Activated naive CD4-positive, alpha-beta T cell treated with anti-CD3 and anti-CD28 coated beads for 36 hours (primary cell): Measurements from ENCODE around the gene SLC6A13. TPM values are rescaled to one million over a fixed set of nuclear protein-coding genes. Genes with fewer than 3 reads are reported as not detected.
"Not testable (repeated sequence)": the region's sequence is repeated elsewhere in the genome, so short reads cannot be mapped to it uniquely, and the experiment has no call there.

Source experiments
- CTCF ChIA-PET: fragments of 350-600 bp; sonication (Branson Sonifier 250); formaldehyde crosslinking; loops from one replicate; lab custom pipeline; 2021; ENCODE audit warnings: antibody characterized with exemption; lab: Charles Lee
- DNase-seq: peaks from one replicate; pipeline ENCODE4 v3.0.0-alpha.2; 2020
- H3K27ac Mint-ChIP-seq: one replicate; pipeline ENCODE4 v1.8.0; 2021; ENCODE audit warnings: mild to moderate bottlenecking, mixed read lengths
- H3K27me3 Mint-ChIP-seq: one replicate; pipeline ENCODE4 v1.8.0; 2021; ENCODE audit warnings: low read depth, mixed read lengths
- H3K36me3 Mint-ChIP-seq: one replicate; pipeline ENCODE4 v1.8.0; 2021; ENCODE audit warnings: low read depth, mixed read lengths
- H3K4me1 Mint-ChIP-seq: one replicate; pipeline ENCODE4 v1.8.0; 2021; ENCODE audit warnings: low read depth, mixed read lengths
- H3K4me3 Mint-ChIP-seq: one replicate; pipeline ENCODE4 v1.8.0; 2021; ENCODE audit warnings: mild to moderate bottlenecking, moderate library complexity, mixed read lengths
- H3K9me3 Mint-ChIP-seq: one replicate; pipeline ENCODE4 v1.8.0; 2021; ENCODE audit warnings: mixed read lengths
- intact Hi-C: fragments of 100-400 bp; cut with micrococcal nuclease; formaldehyde crosslinking; loops from one replicate; pipeline ENCODE4 v1.15.1; 2023
- total RNA-seq, 2 experiments: library from RNA; stranded (reverse); gene quantifications; one replicate each; pipeline ENCODE4 v1.2.3, GENCODE V29; 2021

Gene SLC6A13
- total RNA-seq, 2 experiments from 2014 or later: not detected

DNA sequence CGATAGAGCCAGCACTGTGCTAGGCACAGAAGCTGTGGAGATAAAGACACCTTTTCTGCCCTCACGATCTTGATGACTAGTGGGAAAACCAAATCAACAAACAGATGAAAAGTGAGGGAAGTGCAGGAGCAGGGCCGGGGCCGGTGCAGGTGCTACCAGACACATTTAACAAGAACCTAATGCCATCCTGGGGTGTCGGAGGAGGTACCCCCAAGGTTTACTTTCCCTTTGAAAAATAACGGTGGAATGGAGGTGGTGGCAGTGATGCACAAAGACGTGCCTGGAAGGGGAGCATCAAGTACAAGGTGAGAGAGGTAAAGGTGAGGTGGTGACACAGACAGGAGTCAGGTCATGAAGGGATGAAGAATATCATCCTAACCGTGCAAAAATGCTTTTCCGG lies 22.1 kb downstream of the SLC6A13 start:
- Mint-ChIP-seq H3K4me1 (no peaks in the 10 kb centered on the region), H3K27me3 (peaks cover 12% of the 10 kb centered on the region), H3K27ac (no peak overlapping the region), H3K9me3 (peaks cover 10% of the 10 kb centered on the region), H3K36me3 (peaks cover 3% of the 10 kb centered on the region), H3K4me3 (no peak overlapping the region)
- DNase-seq: no peak
- CTCF ChIA-PET: no interaction called here
- intact Hi-C loops: no loop called here

DNA sequence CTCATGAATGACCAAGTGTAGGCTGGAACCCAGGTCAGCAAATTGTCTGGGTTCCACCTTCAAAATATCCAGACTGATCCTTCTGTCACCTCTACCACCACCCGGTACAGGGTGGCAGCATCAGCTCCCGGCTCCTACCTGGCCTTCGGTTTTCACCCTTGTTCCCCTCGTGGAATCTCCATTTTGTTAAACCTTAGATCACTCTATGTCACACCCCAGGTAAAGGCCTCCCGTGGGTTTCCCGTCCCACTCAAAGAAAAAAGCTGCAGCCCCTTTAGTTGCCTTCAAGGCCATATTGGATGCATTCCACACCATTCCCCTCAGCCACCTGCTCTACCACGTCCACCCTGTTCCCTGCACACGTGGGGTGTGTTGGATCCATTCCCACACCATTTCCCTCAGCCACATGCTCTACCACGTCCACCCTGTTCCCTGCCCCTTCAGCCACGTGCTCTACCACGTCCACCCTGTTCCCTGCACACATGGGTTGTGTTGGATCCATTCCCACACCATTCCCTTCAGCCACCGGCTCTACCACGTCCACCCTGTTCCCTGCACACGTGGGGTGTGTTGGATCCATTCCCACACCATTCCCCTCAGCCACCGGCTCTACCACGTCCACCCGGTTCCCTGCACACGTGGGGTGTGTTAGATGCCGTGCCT lies 23.8 kb downstream of the SLC6A13 start:
- H3K27me3 Mint-ChIP-seq: peaks cover 12% of the 10 kb centered on the region
- H3K4me3 Mint-ChIP-seq: no peak overlapping the region
- CTCF ChIA-PET: no interaction called here
- H3K27ac Mint-ChIP-seq: no peak overlapping the region
- intact Hi-C loops: no loop called here
- H3K4me1 Mint-ChIP-seq: no peaks in the 10 kb centered on the region
- H3K36me3 Mint-ChIP-seq: peaks cover 3% of the 10 kb centered on the region
- H3K9me3 Mint-ChIP-seq: peaks cover 14% of the 10 kb centered on the region
- DNase-seq: no peak

GRCh38 chr12:238116-238515 lies 24.5 kb downstream of the SLC6A13 start:
- H3K27me3 Mint-ChIP-seq: peaks cover 12% of the 10 kb centered on the region
- intact Hi-C loops: no loop called here
- H3K9me3 Mint-ChIP-seq: peaks cover 14% of the 10 kb centered on the region
- no peak for DNase-seq
- no peak overlapping the region for H3K27ac Mint-ChIP-seq
- H3K4me1 Mint-ChIP-seq: no peaks in the 10 kb centered on the region
- CTCF ChIA-PET: interaction anchor here (0.5 kb wide), 1 partner anchor 24 kb away, joined by 4 read pairs; no protein-coding TSS in a partner anchor
- no peak overlapping the region for H3K4me3 Mint-ChIP-seq
- peaks cover 3% of the 10 kb centered on the region for H3K36me3 Mint-ChIP-seq

- Mint-ChIP-seq H3K36me3 (peaks cover 3% of the 10 kb centered on the region), H3K27me3 (peaks cover 8% of the 10 kb centered on the region), H3K9me3 (peaks cover 14% of the 10 kb centered on the region), H3K4me1 (no peaks in the 10 kb centered on the region), H3K4me3 (no peak overlapping the region), H3K27ac (no peak overlapping the region)
- CTCF ChIA-PET: interaction anchor here (0.5 kb wide), 1 partner anchor 25 kb away, joined by 4 read pairs; no protein-coding TSS in a partner anchor
- no peak for DNase-seq
- intact Hi-C loops: no loop called here
Measured at GRCh38 chr12:237026-237815, 25.4 kb downstream of the SLC6A13 start.

DNA sequence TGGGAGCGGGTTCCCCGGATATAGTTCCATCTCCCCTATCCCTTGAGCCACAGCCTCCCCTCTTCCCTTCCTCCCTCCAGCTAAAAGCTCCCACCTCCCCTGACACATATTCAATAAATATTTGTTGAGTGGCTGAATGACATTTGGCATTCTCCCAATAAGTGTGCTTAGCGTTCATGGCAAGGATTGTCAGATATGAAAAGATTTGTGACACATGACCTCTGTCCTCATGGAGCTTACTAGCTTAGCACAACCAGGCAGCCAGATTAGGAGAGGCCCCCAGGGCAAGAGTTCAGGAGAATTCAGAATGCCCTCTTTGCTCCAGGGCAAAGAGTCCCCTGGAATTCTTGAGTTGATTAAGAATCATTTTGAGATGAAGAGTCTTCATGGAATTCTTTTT lies 26.2 kb downstream of the SLC6A13 start:
- peaks cover 3% of the 10 kb centered on the region for H3K36me3 Mint-ChIP-seq
- CTCF ChIA-PET: no interaction called here
- DNase-seq: no peak
- intact Hi-C loops: no loop called here
- no peak overlapping the region for H3K27ac Mint-ChIP-seq
- H3K4me1 Mint-ChIP-seq: no peaks in the 10 kb centered on the region
- peaks cover 8% of the 10 kb centered on the region for H3K27me3 Mint-ChIP-seq
- H3K9me3 Mint-ChIP-seq: peaks cover 14% of the 10 kb centered on the region
- no peak overlapping the region for H3K4me3 Mint-ChIP-seq

GRCh38 chr12:235967-236366 lies 26.7 kb downstream of the SLC6A13 start:
- CTCF ChIA-PET, intact Hi-C loops, DNase-seq, H3K27me3 Mint-ChIP-seq, H3K4me1 Mint-ChIP-seq, H3K4me3 Mint-ChIP-seq, H3K27ac Mint-ChIP-seq, H3K36me3 Mint-ChIP-seq: not testable (repeated sequence)
- peaks cover 14% of the 10 kb centered on the region for H3K9me3 Mint-ChIP-seq

GRCh38 chr12:234891-235415 lies 27.7 kb downstream of the SLC6A13 start:
- H3K4me3 Mint-ChIP-seq: no peak overlapping the region
- H3K4me1 Mint-ChIP-seq: no peaks in the 10 kb centered on the region
- no peak for DNase-seq
- peaks cover 14% of the 10 kb centered on the region for H3K9me3 Mint-ChIP-seq
- H3K27me3 Mint-ChIP-seq: peaks cover 5% of the 10 kb centered on the region
- H3K27ac Mint-ChIP-seq: no peak overlapping the region
- CTCF ChIA-PET: interaction anchor here (0.7 kb wide), 1 partner anchor 317 kb away, joined by 3 read pairs; no protein-coding TSS in a partner anchor
- intact Hi-C loops: no loop called here
- peaks cover 3% of the 10 kb centered on the region for H3K36me3 Mint-ChIP-seq

DNA sequence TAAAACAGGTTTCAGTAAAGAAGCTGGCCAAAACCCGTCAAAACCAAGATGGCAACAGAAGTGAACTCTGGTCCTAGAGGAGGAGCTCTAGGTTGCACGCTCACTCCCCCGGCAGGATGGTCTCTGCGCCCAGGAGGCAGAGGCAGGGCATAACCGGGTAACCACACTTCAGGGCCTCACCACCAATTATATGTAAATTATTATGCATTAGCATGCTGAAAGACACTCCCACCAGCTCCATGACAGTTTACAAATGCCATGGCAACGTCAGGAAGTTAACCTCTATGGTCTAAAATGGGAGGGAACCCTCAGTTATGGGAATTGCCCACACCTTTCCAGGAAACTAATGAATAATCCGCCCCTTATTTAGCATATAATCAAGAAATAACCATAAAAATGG lies 28.6 kb downstream of the SLC6A13 start:
- no peak for DNase-seq
- peaks cover 3% of the 10 kb centered on the region for H3K36me3 Mint-ChIP-seq
- CTCF ChIA-PET: no interaction called here
- H3K4me1 Mint-ChIP-seq: no peaks in the 10 kb centered on the region
- H3K9me3 Mint-ChIP-seq: peaks cover 14% of the 10 kb centered on the region
- no peak overlapping the region for H3K27ac Mint-ChIP-seq
- H3K27me3 Mint-ChIP-seq: peaks cover 2% of the 10 kb centered on the region
- intact Hi-C loops: no loop called here
- H3K4me3 Mint-ChIP-seq: no peak overlapping the region

DNA sequence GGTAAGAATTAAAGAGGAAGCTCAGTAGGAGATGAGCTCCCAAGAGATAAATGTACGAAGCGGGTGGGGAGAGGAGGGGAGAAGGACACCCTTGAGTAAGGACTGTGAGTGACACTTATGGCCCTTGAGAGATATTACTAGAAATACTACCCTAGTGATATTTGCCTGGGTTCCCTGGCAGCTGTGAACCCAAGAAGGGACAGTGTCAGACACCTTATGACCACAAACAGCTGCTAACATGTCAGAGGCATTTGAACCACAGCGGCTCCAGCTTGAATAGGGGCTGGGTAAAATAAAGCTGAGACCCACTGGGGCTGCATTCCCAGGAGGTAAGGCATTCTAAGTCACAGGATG lies 29.0 kb downstream of the SLC6A13 start:
- no peak overlapping the region for H3K4me3 Mint-ChIP-seq
- intact Hi-C loops: no loop called here
- CTCF ChIA-PET: interaction anchor here (0.6 kb wide), 1 partner anchor 12 kb away, joined by 4 read pairs; no protein-coding TSS in a partner anchor
- H3K4me1 Mint-ChIP-seq: no peaks in the 10 kb centered on the region
- no peak for DNase-seq
- peaks cover 3% of the 10 kb centered on the region for H3K36me3 Mint-ChIP-seq
- peaks cover 14% of the 10 kb centered on the region for H3K9me3 Mint-ChIP-seq
- H3K27ac Mint-ChIP-seq: no peak overlapping the region
- H3K27me3 Mint-ChIP-seq: peaks cover 2% of the 10 kb centered on the region

GRCh38 chr12:232731-233614 lies 29.7 kb downstream of the SLC6A13 start:
- H3K4me3 Mint-ChIP-seq: no peak overlapping the region
- peaks cover 3% of the 10 kb centered on the region for H3K36me3 Mint-ChIP-seq
- intact Hi-C loops: no loop called here
- CTCF ChIA-PET: interaction anchor here (0.6 to 1.3 kb wide), 2 partner anchors 13 kb away, joined by 4 read pairs; no protein-coding TSS in a partner anchor
- peaks cover 14% of the 10 kb centered on the region for H3K9me3 Mint-ChIP-seq
- DNase-seq: no peak
- H3K27ac Mint-ChIP-seq: no peak overlapping the region
- no peaks in the 10 kb centered on the region for H3K4me1 Mint-ChIP-seq
- H3K27me3 Mint-ChIP-seq: peaks cover 2% of the 10 kb centered on the region

DNA sequence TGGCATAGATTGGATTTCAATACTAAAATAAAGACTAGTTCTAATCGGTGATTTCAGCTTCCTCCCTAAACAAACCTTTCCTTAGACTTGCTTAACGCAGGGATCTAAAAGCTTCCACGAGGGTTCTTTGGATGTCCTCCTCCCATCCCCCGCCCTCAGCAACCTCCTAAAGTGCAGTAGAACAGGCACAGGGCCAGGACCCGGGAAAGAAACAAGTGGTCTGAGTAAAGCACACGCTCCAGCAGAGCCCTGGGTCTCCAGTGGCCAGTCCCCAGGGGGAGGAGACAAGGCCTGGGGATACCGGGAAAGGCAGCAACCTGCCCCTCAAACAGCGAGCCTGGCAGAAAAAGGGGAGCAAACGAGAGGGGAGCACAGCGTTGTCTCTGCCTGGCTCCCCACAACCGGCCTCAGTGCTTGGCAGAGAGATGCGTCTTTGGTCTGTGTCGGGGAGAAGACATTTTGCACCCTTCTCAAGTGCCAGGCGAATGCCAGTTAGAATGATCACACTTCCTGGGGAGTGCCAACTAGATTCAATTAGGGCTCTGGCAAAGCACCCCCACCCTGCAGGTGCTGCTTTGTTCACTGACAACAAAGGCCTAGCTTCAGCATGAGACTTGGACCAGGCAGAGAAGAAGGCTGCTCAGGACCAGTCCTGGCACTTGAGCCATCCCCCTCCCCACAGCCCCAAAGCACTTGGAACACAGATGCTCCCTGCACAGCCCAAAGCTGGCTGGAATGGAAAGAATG lies 31.5 kb downstream of the SLC6A13 start:
- peaks cover 2% of the 10 kb centered on the region for H3K36me3 Mint-ChIP-seq
- peaks cover 9% of the 10 kb centered on the region for H3K9me3 Mint-ChIP-seq
- intact Hi-C loops: no loop called here
- H3K4me1 Mint-ChIP-seq: no peaks in the 10 kb centered on the region
- no peak overlapping the region for H3K4me3 Mint-ChIP-seq
- DNase-seq: no peak
- H3K27ac Mint-ChIP-seq: no peak overlapping the region
- H3K27me3 Mint-ChIP-seq: peaks cover 2% of the 10 kb centered on the region
- CTCF ChIA-PET: interaction anchor here (0.5 to 1.0 kb wide), 2 partner anchors 10 to 390 kb away, joined by 3 to 4 read pairs; no protein-coding TSS in a partner anchor
